Measurements from ENCODE around the gene B3GAT3. TPM values are rescaled to one million over a fixed set of nuclear protein-coding genes. Genes with fewer than 3 reads are reported as not detected.

B3GAT3 gene
- total and polyA plus RNA-seq, 3 donors from 2014 or later = 36.6 to 69.2 (median 66.4) TPM

DNA sequence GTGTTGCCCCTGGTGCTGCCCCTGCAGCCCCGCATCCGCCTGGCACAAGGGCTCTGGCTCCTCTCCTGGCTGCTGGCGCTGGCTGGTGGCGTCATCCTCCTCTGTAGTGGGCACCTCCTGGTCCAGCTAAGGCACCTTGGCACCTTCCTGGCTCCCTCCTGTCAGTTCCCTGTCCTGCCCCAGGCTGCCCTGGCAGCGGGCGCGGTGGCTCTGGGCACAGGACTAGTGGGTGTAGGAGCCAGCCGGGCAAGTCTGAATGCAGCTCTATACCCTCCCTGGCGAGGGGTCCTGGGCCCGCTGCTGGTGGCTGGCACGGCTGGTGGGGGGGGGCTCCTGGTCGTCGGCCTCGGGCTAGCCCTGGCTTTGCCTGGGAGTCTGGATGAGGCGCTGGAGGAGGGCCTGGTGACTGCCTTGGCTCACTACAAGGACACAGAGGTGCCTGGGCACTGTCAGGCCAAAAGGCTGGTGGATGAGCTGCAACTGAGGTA is 8.5 kb downstream of the B3GAT3 start:
- Histone ChIP-seq H3K4me3 (no peak overlapping the region), H3K27ac (peak overlapping the region; percentile 85 to 94), H3K36me3 (ENCODE audit: low read depth, missing control alignments) (no peaks in the 10 kb centered on the region), H3K4me1 (peaks cover 24% of the 10 kb centered on the region), H3K9me3 (no peaks in the 10 kb centered on the region), H3K27me3 (no peaks in the 10 kb centered on the region)
- WGBS, 2 donors = 64 to 68% methylated on average over 7 to 13 of the region's 15 CpGs
- DNase-seq = no peak
- intact Hi-C loops (cut with DNase I; ENCODE audit: low total_unique reads) = no loop called here
- TF ChIP-seq, protein P1, sequence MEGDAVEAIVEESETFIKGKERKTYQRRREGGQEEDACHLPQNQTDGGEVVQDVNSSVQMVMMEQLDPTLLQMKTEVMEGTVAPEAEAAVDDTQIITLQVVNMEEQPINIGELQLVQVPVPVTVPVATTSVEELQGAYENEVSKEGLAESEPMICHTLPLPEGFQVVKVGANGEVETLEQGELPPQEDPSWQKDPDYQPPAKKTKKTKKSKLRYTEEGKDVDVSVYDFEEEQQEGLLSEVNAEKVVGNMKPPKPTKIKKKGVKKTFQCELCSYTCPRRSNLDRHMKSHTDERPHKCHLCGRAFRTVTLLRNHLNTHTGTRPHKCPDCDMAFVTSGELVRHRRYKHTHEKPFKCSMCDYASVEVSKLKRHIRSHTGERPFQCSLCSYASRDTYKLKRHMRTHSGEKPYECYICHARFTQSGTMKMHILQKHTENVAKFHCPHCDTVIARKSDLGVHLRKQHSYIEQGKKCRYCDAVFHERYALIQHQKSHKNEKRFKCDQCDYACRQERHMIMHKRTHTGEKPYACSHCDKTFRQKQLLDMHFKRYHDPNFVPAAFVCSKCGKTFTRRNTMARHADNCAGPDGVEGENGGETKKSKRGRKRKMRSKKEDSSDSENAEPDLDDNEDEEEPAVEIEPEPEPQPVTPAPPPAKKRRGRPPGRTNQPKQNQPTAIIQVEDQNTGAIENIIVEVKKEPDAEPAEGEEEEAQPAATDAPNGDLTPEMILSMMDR (IDR thresholded peaks at IDR 0.05) = no peak
- TF ChIP-seq POLR2A (IDR thresholded peaks at IDR 0.05) = no peak

DNA sequence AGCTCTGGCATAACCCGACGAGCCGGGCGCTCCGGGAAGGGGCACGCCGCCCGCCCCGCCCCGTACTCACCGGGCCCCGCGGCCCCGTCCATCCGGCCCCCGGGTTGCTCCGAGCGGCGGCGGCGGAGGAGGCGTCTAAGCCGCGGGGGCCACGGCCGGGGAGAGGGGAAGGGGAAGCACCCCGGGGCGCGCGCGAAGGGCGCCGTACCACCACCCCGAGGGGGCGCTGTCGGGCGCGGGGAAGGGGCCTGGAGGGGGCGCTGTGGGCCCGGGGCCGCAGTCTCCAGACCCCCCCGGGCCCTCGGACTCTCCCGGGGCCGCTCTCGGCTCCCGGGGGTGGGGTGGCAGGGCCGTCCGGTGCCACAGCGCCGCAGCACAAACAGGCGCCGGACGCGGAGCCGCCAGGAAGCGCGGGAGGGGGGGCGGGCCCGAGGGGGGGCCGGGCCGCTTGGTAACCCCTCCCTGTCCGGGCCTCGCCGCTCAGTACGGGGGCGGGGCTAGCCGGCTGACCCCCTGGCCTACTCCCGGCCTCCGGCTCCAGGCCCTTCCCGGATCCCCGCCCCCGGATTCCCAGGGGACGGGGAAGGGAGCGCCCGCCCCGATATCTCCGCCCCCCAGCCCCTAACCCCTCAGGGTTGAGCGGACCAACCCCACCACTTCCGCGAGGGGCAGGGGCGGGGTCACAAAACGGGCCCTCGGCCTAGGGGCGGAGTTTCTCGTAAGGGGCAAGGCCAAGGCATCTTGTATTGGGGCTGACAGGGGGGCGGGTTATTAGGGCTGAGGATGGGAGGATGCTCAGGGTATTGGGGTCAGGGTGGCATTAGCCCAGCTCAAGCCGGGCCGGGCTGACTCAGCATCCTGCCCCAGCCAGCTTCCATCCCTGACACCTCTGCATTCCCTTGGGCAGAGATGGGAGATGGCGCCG is 9.2 kb downstream of the B3GAT3 start, which contains the start of the genes EML3 and ROM1:
TSS of gene EML3 (minus strand) at position 410 of the 925 bp plus-strand sequence. CDS start at position 92, 318 bp downstream.
TSS of gene ROM1 (plus strand) at position 892 of the 925 bp plus-strand sequence. CDS start at position 917, 25 bp downstream.
- H3K36me3 ChIP-seq (ENCODE audit: low read depth, missing control alignments) = no peaks in the 10 kb centered on the region
- TF ChIP-seq, protein P1 (IDR thresholded peaks at IDR 0.05) = peak; percentile 84 to 96 (median 86)
- TF ChIP-seq POLR2A (IDR thresholded peaks at IDR 0.05) = no peak
- H3K9me3 ChIP-seq = no peaks in the 10 kb centered on the region
- DNase-seq = peak; percentile 87
- intact Hi-C loops (cut with DNase I; ENCODE audit: low total_unique reads) = no loop called here
- H3K4me3 ChIP-seq = peak within 1 kb of the TSS; percentile 75 to 88
- peak within 1 kb of the TSS; percentile 85 to 94 for H3K27ac ChIP-seq
- H3K4me1 ChIP-seq = peaks cover 24% of the 10 kb centered on the region
- 0 to 4% methylated on average over 16 to 60 of the region's 91 CpGs for WGBS, 2 donors
- H3K27me3 ChIP-seq = no peaks in the 10 kb centered on the region

DNA sequence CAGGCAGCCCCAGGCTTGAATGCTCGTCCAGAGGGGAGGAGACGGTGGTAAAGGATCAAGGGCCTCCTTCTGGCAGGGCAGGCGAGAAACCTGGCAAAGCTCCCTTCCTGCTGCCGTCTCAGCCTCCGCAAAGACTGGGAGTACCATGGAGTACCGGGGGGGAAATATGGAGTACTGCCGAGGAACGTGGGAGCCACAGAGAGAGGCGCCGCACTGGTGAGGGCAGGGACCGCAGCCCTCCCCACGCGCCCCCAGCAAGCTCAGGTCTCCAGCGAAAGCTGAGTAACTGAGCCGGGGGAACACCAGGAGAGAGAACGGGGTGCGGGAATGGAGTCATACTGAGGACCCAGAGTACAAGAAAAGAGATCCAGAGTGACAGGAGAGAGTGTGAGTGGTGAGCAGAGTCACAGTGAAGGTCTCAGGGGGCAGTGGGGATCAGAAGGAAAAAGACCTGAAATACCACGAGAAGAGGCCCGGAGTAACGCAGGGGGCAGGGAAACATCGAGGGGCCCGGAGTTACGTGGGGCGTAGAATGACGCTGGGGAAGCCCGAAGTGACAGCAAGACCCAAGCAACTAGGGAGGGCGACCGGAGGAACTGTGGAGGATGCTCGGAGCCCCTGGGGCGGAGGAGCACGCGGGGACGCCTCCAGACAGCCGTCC is 10.0 kb downstream of the B3GAT3 start:
- Histone ChIP-seq H3K4me3 (peak overlapping the region; percentile 75 to 88), H3K36me3 (ENCODE audit: low read depth, missing control alignments) (no peaks in the 10 kb centered on the region), H3K27ac (peak overlapping the region; percentile 85 to 94), H3K4me1 (peaks cover 24% of the 10 kb centered on the region), H3K9me3 (no peaks in the 10 kb centered on the region), H3K27me3 (no peaks in the 10 kb centered on the region)
- 0 to 1% methylated on average over 28 to 34 of the region's 34 CpGs for WGBS, 2 donors
- TF ChIP-seq, protein P1 (IDR thresholded peaks at IDR 0.05) = peak in 1 of 3 experiments; percentile 4
- TF ChIP-seq POLR2A (IDR thresholded peaks at IDR 0.05) = no peak
- intact Hi-C loops (cut with DNase I; ENCODE audit: low total_unique reads) = no loop called here
- DNase-seq = peak; percentile 69

DNA sequence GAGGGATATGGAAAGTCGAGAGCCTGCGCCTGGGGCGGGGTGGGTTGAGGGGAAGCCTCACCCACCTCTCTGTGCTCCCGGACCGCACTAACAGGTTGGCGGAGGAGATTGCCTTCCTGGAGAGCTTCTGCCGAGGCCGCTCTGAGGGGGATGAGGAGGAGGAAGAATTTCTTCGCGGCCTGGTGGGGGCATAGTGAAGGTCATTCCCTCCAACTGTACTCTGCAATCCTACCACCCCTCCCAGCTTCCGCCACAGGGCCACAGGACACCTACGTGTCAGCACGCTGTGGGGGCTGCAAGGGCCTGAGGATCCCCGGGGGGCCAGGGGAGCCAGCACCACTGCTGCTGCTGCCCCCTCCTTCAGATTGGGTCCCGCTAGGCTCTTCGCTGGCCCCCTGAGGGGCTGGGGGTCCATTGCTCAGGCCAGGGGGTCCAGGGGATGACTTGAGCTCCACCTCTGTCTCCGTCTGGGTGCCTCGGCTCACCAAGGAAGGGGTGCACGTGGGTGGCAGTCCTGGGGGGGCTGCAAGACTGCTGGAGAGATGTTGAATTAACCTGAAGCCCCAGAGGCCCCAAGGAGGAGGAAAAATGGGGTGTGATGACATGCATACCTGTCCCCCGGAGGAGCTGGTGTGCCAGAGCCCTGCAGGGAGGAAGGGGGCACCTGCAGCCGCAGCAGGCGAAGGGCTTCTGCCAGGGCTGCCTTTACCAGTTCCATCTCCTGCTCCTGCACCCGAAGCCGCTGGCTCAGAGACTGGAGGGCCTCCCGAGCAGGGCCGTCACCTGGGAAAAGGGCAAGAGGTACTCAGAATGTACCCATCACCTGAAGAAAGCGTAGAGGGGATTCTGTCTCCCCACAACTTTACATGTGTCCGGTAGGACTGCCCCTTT is 10.7 kb downstream of the B3GAT3 start:
- intact Hi-C loops (cut with DNase I; ENCODE audit: low total_unique reads) = no loop called here
- TF ChIP-seq POLR2A (IDR thresholded peaks at IDR 0.05) = no peak
- TF ChIP-seq, protein P1 (IDR thresholded peaks at IDR 0.05) = no peak
- Histone ChIP-seq H3K27ac (peak overlapping the region; percentile 85 to 94), H3K36me3 (ENCODE audit: low read depth, missing control alignments) (no peaks in the 10 kb centered on the region), H3K4me1 (peaks cover 24% of the 10 kb centered on the region), H3K27me3 (no peaks in the 10 kb centered on the region), H3K4me3 (peak overlapping the region; percentile 75 to 88), H3K9me3 (no peaks in the 10 kb centered on the region)
- WGBS, 2 donors = 34 to 47% methylated on average over 25 to 28 of the region's 28 CpGs
- DNase-seq = no peak
